HL-60 (cell line): ENCODE results near the gene ORC4.

Experiments
- CTCF ChIP-seq: IDR thresholded peaks from one replicate; pipeline ENCODE4 v1.5.1; 2011; ENCODE audit warnings: low read length, control low read depth, inconsistent platforms; ENCODE audit not compliant: insufficient read depth
- GABPA ChIP-seq: IDR thresholded peaks from 2 replicates; pipeline ENCODE4 v1.6.1; 2012; ENCODE audit warnings: low read depth
- POLR2AphosphoS5 ChIP-seq: IDR thresholded peaks from 2 replicates; pipeline ENCODE4 v1.6.1; 2012; ENCODE audit warnings: low read depth
- SPI1 ChIP-seq: IDR thresholded peaks from 2 replicates; pipeline ENCODE4 v1.6.1; 2012; ENCODE audit warnings: low read depth, mild to moderate bottlenecking, borderline replicate concordance
- TF ChIP-seq, protein P1 (sequence below): IDR thresholded peaks from 2 replicates; pipeline ENCODE4 v1.6.1; 2012; ENCODE audit warnings: low read depth; ENCODE audit not compliant: insufficient replicate concordance

DNA sequence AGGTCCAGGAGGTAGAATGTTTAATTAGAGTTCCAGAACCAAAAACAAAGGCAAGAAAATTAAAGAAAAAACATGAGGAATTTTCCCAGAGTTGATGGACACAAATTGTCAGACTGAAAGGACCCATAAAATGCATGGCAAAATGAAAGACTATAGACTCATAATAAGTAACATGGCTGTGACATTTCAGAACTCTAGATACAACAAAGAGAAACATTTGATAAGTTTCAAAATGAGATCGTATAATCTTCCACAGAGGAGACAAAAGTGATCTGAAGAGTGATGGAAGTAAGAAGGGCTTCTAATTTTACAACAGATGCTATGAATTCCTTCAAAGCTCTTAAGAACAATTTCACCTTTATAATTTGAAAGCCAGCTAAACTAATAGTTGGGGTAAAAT lies 20.4 kb downstream of the ORC4 start:
- no peak for TF ChIP-seq POLR2AphosphoS5
- no peak for TF ChIP-seq CTCF
- TF ChIP-seq, protein P1, sequence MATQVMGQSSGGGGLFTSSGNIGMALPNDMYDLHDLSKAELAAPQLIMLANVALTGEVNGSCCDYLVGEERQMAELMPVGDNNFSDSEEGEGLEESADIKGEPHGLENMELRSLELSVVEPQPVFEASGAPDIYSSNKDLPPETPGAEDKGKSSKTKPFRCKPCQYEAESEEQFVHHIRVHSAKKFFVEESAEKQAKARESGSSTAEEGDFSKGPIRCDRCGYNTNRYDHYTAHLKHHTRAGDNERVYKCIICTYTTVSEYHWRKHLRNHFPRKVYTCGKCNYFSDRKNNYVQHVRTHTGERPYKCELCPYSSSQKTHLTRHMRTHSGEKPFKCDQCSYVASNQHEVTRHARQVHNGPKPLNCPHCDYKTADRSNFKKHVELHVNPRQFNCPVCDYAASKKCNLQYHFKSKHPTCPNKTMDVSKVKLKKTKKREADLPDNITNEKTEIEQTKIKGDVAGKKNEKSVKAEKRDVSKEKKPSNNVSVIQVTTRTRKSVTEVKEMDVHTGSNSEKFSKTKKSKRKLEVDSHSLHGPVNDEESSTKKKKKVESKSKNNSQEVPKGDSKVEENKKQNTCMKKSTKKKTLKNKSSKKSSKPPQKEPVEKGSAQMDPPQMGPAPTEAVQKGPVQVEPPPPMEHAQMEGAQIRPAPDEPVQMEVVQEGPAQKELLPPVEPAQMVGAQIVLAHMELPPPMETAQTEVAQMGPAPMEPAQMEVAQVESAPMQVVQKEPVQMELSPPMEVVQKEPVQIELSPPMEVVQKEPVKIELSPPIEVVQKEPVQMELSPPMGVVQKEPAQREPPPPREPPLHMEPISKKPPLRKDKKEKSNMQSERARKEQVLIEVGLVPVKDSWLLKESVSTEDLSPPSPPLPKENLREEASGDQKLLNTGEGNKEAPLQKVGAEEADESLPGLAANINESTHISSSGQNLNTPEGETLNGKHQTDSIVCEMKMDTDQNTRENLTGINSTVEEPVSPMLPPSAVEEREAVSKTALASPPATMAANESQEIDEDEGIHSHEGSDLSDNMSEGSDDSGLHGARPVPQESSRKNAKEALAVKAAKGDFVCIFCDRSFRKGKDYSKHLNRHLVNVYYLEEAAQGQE: no peak
- no peak for TF ChIP-seq GABPA
- TF ChIP-seq SPI1: no peak
